ENCODE results near the gene MEIS3. TPM values are rescaled to one million over a fixed set of nuclear protein-coding genes. Genes with fewer than 3 reads are reported as not detected.
"Not testable (repeated sequence)": the region's sequence is repeated elsewhere in the genome, so short reads cannot be mapped to it uniquely, and the experiment has no call there.

The MEIS3 gene
- total and polyA plus RNA-seq, 4 donors = 0.75 to 19.6 (median 5.8) TPM

- H3K9me3 ChIP-seq (ENCODE audit: control insufficient read depth, low read length); H3K4me1 ChIP-seq (ENCODE audit: control insufficient read depth in 1 of 2, insufficient read depth in 2 of 2, low read length in 2 of 2); H3K4me3 ChIP-seq (ENCODE audit: low read length in 2 of 2); H3K27me3 ChIP-seq (ENCODE audit: control insufficient read depth in 1 of 2, insufficient read depth in 2 of 2, low read length in 1 of 2); H3K27ac ChIP-seq (ENCODE audit: low read depth in 1 of 2, low read length in 2 of 2); H3K36me3 ChIP-seq (ENCODE audit: control insufficient read depth in 1 of 2, insufficient read depth in 2 of 2, low read length in 1 of 2); DNase-seq; ATAC-seq (ENCODE audit: low FRiP score); intact Hi-C loops (cut with DNase I): not testable (repeated sequence)
- 80 to 86% methylated on average over 3 of the region's 3 CpGs for WGBS, 2 donors
These were observed 31.7 kb downstream of the MEIS3 start for GRCh38 chr19:47387623-47388022.

GRCh38 chr19:47386582-47386981 is 32.7 kb downstream of the MEIS3 start:
- H3K27me3 ChIP-seq (ENCODE audit: control insufficient read depth in 1 of 2, insufficient read depth in 2 of 2, low read length in 1 of 2); ATAC-seq (ENCODE audit: low FRiP score); H3K36me3 ChIP-seq (ENCODE audit: control insufficient read depth in 1 of 2, insufficient read depth in 2 of 2, low read length in 1 of 2); H3K27ac ChIP-seq (ENCODE audit: low read depth in 1 of 2, low read length in 2 of 2); intact Hi-C loops (cut with DNase I); H3K9me3 ChIP-seq (ENCODE audit: control insufficient read depth, low read length); H3K4me1 ChIP-seq (ENCODE audit: control insufficient read depth in 1 of 2, insufficient read depth in 2 of 2, low read length in 2 of 2); H3K4me3 ChIP-seq (ENCODE audit: low read length in 2 of 2); DNase-seq: not testable (repeated sequence)
- WGBS, 2 donors = 84 to 88% methylated on average over 12 of the region's 12 CpGs

- H3K4me1 ChIP-seq (ENCODE audit: control insufficient read depth in 1 of 2, insufficient read depth in 2 of 2, low read length in 2 of 2); H3K27ac ChIP-seq (ENCODE audit: low read depth in 1 of 2, low read length in 2 of 2); H3K27me3 ChIP-seq (ENCODE audit: control insufficient read depth in 1 of 2, insufficient read depth in 2 of 2, low read length in 1 of 2); ATAC-seq (ENCODE audit: low FRiP score); DNase-seq; H3K9me3 ChIP-seq (ENCODE audit: control insufficient read depth, low read length); H3K4me3 ChIP-seq (ENCODE audit: low read length in 2 of 2); intact Hi-C loops (cut with DNase I): not testable (repeated sequence)
- 83 to 89% methylated on average over 4 of the region's 4 CpGs for WGBS, 2 donors
- peaks cover 9 to 12% of the 10 kb centered on the region in 2 donors for H3K36me3 ChIP-seq (ENCODE audit: control insufficient read depth in 1 of 2, insufficient read depth in 2 of 2, low read length in 1 of 2)
These were observed 34.8 kb downstream of the MEIS3 start for GRCh38 chr19:47384533-47384932.

DNA sequence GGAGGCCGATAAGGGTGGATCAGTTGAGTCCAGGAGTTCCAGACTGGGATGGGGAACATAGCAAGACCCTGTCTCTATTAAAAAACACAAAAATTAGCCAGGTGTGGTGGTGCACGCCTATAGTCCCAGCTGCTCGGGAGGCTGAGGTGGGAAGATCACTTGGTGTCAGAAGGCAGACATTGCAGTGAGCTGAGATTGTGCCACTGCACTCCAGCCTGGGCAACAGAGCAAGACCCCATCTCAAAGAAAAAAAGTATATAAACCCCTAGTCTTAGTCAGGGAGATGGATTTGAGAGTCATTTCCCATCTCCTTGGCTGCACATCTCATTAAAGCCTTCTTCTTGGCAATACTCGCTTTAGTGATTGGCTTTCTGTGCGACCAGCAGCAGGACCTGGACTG is 35.4 kb downstream of the MEIS3 start:
- H3K4me1 ChIP-seq (ENCODE audit: control insufficient read depth in 1 of 2, insufficient read depth in 2 of 2, low read length in 2 of 2); H3K4me3 ChIP-seq (ENCODE audit: low read length in 2 of 2); H3K9me3 ChIP-seq (ENCODE audit: control insufficient read depth, low read length); ATAC-seq (ENCODE audit: low FRiP score); H3K27ac ChIP-seq (ENCODE audit: low read depth in 1 of 2, low read length in 2 of 2); intact Hi-C loops (cut with DNase I); DNase-seq; H3K27me3 ChIP-seq (ENCODE audit: control insufficient read depth in 1 of 2, insufficient read depth in 2 of 2, low read length in 1 of 2): not testable (repeated sequence)
- peaks cover 9 to 12% of the 10 kb centered on the region in 2 donors for H3K36me3 ChIP-seq (ENCODE audit: control insufficient read depth in 1 of 2, insufficient read depth in 2 of 2, low read length in 1 of 2)
- 86% methylated on average over 5 of the region's 5 CpGs for WGBS, 2 donors

DNA sequence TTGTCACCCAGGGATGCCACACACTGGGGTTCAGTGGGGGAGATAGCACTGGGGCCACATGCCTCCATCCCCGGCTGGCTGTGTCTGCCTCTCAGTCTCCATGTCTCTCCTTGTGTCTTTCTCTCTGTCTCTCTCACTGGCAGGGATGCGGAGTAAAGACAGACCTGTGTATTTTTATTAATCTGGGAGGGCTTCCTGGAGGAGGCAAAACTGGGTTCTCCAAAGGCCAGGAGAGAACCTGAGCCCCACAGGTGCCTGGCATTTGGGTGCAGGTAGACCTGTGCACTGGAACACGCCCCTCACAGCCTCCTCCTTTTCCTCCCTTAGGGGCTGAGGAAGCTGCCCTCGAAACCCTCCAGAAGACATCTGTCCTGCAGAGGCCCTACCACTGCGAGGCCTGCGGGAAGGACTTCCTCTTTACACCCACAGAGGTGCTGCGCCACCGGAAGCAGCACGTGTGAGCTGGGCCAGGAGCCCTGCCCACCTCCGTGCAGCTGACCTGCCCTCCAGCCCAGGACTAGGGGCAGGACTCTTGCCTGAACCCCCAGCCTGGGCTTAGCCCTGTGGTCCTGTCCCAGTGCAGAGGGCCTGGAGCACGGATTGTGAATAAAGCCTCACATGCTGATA is 37.6 kb downstream of the MEIS3 start:
- H3K4me3 ChIP-seq (ENCODE audit: low read length in 2 of 2) = no peak overlapping the region
- ATAC-seq (ENCODE audit: low FRiP score) = peak; percentile 21
- no peak overlapping the region for H3K27ac ChIP-seq (ENCODE audit: low read depth in 1 of 2, low read length in 2 of 2)
- H3K9me3 ChIP-seq (ENCODE audit: control insufficient read depth, low read length) = no peaks in the 10 kb centered on the region
- intact Hi-C loops (cut with DNase I) = no loop called here
- no peaks in the 10 kb centered on the region for H3K27me3 ChIP-seq (ENCODE audit: control insufficient read depth in 1 of 2, insufficient read depth in 2 of 2, low read length in 1 of 2)
- H3K36me3 ChIP-seq (ENCODE audit: control insufficient read depth in 1 of 2, insufficient read depth in 2 of 2, low read length in 1 of 2) = peaks cover 9 to 17% of the 10 kb centered on the region in 2 donors
- 83 to 87% methylated on average over 11 of the region's 11 CpGs for WGBS, 2 donors
- DNase-seq = no peak
- no peaks in the 10 kb centered on the region for H3K4me1 ChIP-seq (ENCODE audit: control insufficient read depth in 1 of 2, insufficient read depth in 2 of 2, low read length in 2 of 2)

DNA sequence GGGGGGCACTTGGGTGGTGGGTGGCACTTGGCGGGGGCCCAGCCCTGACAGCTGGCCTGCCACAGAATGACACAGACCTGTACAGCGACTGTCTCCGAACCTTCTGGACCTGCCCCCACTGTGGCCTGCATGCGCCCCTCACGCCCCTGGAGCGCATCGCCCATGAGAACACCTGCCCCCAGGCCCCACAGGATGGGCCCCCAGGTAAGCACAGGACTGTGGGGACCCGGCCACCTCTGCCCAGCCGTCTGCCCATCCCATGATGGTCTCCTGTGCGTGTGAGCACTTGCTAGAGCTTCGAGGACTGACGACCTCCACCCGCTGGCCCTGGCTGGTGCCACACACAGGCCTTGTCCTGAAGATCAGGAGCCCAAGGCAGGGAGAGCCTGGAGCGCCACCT is 38.2 kb downstream of the MEIS3 start:
- no peak overlapping the region for H3K27ac ChIP-seq (ENCODE audit: low read depth in 1 of 2, low read length in 2 of 2)
- intact Hi-C loops (cut with DNase I) = no loop called here
- 92 to 94% methylated on average over 13 to 14 of the region's 14 CpGs for WGBS, 2 donors
- DNase-seq (no peak), ATAC-seq (ENCODE audit: low FRiP score) (no peak)
- peaks cover 9 to 17% of the 10 kb centered on the region in 2 donors for H3K36me3 ChIP-seq (ENCODE audit: control insufficient read depth in 1 of 2, insufficient read depth in 2 of 2, low read length in 1 of 2)
- H3K4me1 ChIP-seq (ENCODE audit: control insufficient read depth in 1 of 2, insufficient read depth in 2 of 2, low read length in 2 of 2) = no peaks in the 10 kb centered on the region
- no peaks in the 10 kb centered on the region for H3K9me3 ChIP-seq (ENCODE audit: control insufficient read depth, low read length)
- H3K27me3 ChIP-seq (ENCODE audit: control insufficient read depth in 1 of 2, insufficient read depth in 2 of 2, low read length in 1 of 2) = no peaks in the 10 kb centered on the region
- H3K4me3 ChIP-seq (ENCODE audit: low read length in 2 of 2) = no peak overlapping the region

GRCh38 chr19:47380559-47380958 is 38.8 kb downstream of the MEIS3 start:
- no peaks in the 10 kb centered on the region for H3K4me1 ChIP-seq (ENCODE audit: control insufficient read depth in 1 of 2, insufficient read depth in 2 of 2, low read length in 2 of 2)
- H3K27ac ChIP-seq (ENCODE audit: low read depth in 1 of 2, low read length in 2 of 2) = no peak overlapping the region
- no peak for ATAC-seq (ENCODE audit: low FRiP score)
- WGBS, 2 donors = 91 to 94% methylated on average over 6 of the region's 6 CpGs
- H3K4me3 ChIP-seq (ENCODE audit: low read length in 2 of 2) = no peak overlapping the region
- no peaks in the 10 kb centered on the region for H3K9me3 ChIP-seq (ENCODE audit: control insufficient read depth, low read length)
- H3K27me3 ChIP-seq (ENCODE audit: control insufficient read depth in 1 of 2, insufficient read depth in 2 of 2, low read length in 1 of 2) = no peaks in the 10 kb centered on the region
- DNase-seq = no peak
- peaks cover 9 to 17% of the 10 kb centered on the region in 2 donors for H3K36me3 ChIP-seq (ENCODE audit: control insufficient read depth in 1 of 2, insufficient read depth in 2 of 2, low read length in 1 of 2)
- intact Hi-C loops (cut with DNase I) = no loop called here

DNA sequence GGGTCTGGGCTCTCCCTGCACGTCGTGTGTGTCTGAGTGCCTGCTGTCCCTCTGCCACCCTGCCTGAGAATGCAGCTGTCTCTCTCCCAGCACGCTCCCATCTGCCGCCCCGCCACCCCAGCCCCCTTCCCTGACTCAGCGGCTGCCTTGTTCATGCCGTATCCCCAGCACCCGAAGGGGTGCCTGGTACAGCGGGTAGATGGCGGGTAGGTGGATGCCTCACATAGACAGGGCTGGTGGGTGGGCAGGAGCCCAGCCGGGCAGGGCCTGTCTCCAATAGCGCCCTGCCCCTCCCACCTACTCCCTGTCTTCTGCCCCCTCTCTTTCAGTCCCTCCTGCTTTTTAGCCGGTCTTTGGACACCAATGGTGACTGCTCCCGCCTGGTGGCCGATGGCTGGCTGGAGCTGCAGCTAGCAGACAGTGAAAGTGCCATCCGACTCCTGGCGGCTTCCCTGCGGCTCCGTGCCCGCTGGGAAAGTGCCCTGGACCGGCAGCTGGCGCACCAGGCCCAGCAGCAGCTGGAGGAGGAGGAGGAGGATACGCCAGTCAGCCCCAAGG is 39.9 kb downstream of the MEIS3 start:
- H3K4me1 ChIP-seq (ENCODE audit: control insufficient read depth in 1 of 2, insufficient read depth in 2 of 2, low read length in 2 of 2) = no peaks in the 10 kb centered on the region
- peaks cover 9 to 17% of the 10 kb centered on the region in 2 donors for H3K36me3 ChIP-seq (ENCODE audit: control insufficient read depth in 1 of 2, insufficient read depth in 2 of 2, low read length in 1 of 2)
- ATAC-seq (ENCODE audit: low FRiP score) (no peak), DNase-seq (no peak)
- intact Hi-C loops (cut with DNase I) = no loop called here
- 94 to 95% methylated on average over 22 to 23 of the region's 23 CpGs for WGBS, 2 donors
- no peaks in the 10 kb centered on the region for H3K27me3 ChIP-seq (ENCODE audit: control insufficient read depth in 1 of 2, insufficient read depth in 2 of 2, low read length in 1 of 2)
- H3K27ac ChIP-seq (ENCODE audit: low read depth in 1 of 2, low read length in 2 of 2) = no peak overlapping the region
- H3K4me3 ChIP-seq (ENCODE audit: low read length in 2 of 2) = no peak overlapping the region
- H3K9me3 ChIP-seq (ENCODE audit: control insufficient read depth, low read length) = no peaks in the 10 kb centered on the region

DNA sequence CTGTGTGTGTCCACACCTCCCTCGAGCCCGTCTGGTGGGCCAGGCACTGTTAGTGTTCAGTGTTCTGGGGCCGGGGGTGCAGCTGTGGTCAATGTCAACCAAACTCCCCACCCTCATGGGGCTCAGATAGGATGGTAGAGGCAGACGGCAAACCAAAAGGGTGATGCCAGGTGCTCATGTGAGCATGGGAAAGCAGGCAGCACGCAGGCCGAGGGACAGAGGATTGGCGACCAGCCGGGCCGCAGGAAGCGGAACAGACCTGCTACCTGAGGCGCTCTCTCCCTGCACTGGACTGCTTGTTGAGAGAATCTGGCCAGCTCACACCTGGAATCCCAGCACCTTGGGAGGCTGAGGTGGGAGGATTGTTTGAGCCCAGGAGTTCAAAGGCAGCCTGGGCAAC is 41.1 kb downstream of the MEIS3 start:
- ATAC-seq (ENCODE audit: low FRiP score) (no peak), DNase-seq (no peak)
- H3K9me3 ChIP-seq (ENCODE audit: control insufficient read depth, low read length) = no peaks in the 10 kb centered on the region
- H3K4me3 ChIP-seq (ENCODE audit: low read length in 2 of 2) = no peak overlapping the region
- no peak overlapping the region for H3K27ac ChIP-seq (ENCODE audit: low read depth in 1 of 2, low read length in 2 of 2)
- intact Hi-C loops (cut with DNase I) = no loop called here
- 92 to 95% methylated on average over 11 of the region's 11 CpGs for WGBS, 2 donors
- H3K27me3 ChIP-seq (ENCODE audit: control insufficient read depth in 1 of 2, insufficient read depth in 2 of 2, low read length in 1 of 2) = no peaks in the 10 kb centered on the region
- H3K4me1 ChIP-seq (ENCODE audit: control insufficient read depth in 1 of 2, insufficient read depth in 2 of 2, low read length in 2 of 2) = no peaks in the 10 kb centered on the region
- H3K36me3 ChIP-seq (ENCODE audit: control insufficient read depth in 1 of 2, insufficient read depth in 2 of 2, low read length in 1 of 2) = peaks cover 9 to 17% of the 10 kb centered on the region in 2 donors
